Right lobe of liver (tissue), 6 donors: Measurements from ENCODE around the gene CNN1. TPM values are rescaled to one million over a fixed set of nuclear protein-coding genes. Genes with fewer than 3 reads are reported as not detected.

Source experiments
- ATAC-seq, 4 donors: fragments of 200-7000 bp; cut with Tn5 transposase; one replicate each; pipeline ENCODE4 v1.9.1; 2020; ENCODE audit warnings: mild to moderate bottlenecking in 4 of 4, moderate library complexity in 4 of 4
- DNase-seq, 3 donors: peaks; one replicate each; pipeline ENCODE4 v3.0.0-alpha.2; 2020
- H3K27ac ChIP-seq, 3 donors: fragments of 200-600 bp; one replicate each; pipeline ENCODE4 v1.8.0; 2022
- H3K27me3 ChIP-seq, 2 donors: fragments of 200-600 bp; one replicate each; pipeline ENCODE4 v1.8.0; 2022
- H3K36me3 ChIP-seq, 4 donors: fragments of 200-600 bp; sonication (generic) in 1 of 4; one replicate each; pipeline versions ENCODE4 v1.5.1 to v1.8.0; 2017 to 2022; ENCODE audit warnings: control low read depth in 1 of 4
- H3K4me1 ChIP-seq, 4 donors: fragments of 200-600 bp; sonication (generic) in 1 of 4; one replicate each; pipeline versions ENCODE4 v1.5.1 to v1.8.0; 2017 to 2022; ENCODE audit warnings: control low read depth in 1 of 4
- H3K4me3 ChIP-seq, 3 donors: fragments of 200-600 bp; one replicate each; pipeline ENCODE4 v1.8.0; 2022
- H3K9me3 ChIP-seq, 4 donors: fragments of 200-600 bp; sonication (generic) in 1 of 4; one replicate each; pipeline versions ENCODE4 v1.5.1 to v1.8.0; 2017 to 2022; ENCODE audit warnings: control low read depth in 1 of 4
- CTCF ChIP-seq, 4 donors: fragments of 200-600 bp in 3 of 4; fragments of 450-650 bp in 1 of 4; IDR thresholded peaks; one replicate each; pipeline versions ENCODE4 v1.5.1 to v1.8.0; 2016 to 2022; ENCODE audit warnings: antibody characterized with exemption in 4 of 4, mild to moderate bottlenecking in 2 of 4
- POLR2A ChIP-seq: fragments of 450-650 bp; IDR thresholded peaks from one replicate; pipeline ENCODE4 v1.6.1; 2017; ENCODE audit warnings: antibody characterized with exemption, mild to moderate bottlenecking
- WGBS: methylation state at CpG from one replicate; pipeline ENCODE4 v1.1.6; 2018; ENCODE audit warnings: low coverage, low lambda C conversion rate; ENCODE audit not compliant: insufficient coverage; ENCODE audit errors: missing lambda C conversion rate; 5-methylcytosine and 5-hydroxymethylcytosine counted together
- intact Hi-C, 2 donors: fragments of 100-400 bp; cut with DNase I; formaldehyde crosslinking; loops; one replicate each; pipeline versions ENCODE4 v1.11.2 to v1.14.1; 2022
- total RNA-seq, 6 experiments: library from RNA; depleted of rRNA in 2 of 6; stranded (reverse); fragments of >200 nt in 2 of 6; fragmentation: NEBNext Ultra II Directional in 3 of 6; extraction: Animal tissue kit (Norgen Biotek cat#: 25700) in 3 of 6; gene quantifications; one replicate each; pipeline versions ENCODE4 v1.1.0 to v1.2.4, GENCODE V29; 2016 to 2023
- donor health status: DM: no; HTN: yes; CAD: no.
- donor health status: DM: no; HTN: no; CAD: no.
- donor health status: DM: no; HTN: no; CAD: no.
- donor health status: DM: no; HTN: yes; CAD: no.
- donor health status: DM: no; HTN: yes; CAD: no.

The CNN1 gene
- total RNA-seq, 6 experiments from 2014 or later = 0.71 to 8.5 (median 1.0) TPM

DNA sequence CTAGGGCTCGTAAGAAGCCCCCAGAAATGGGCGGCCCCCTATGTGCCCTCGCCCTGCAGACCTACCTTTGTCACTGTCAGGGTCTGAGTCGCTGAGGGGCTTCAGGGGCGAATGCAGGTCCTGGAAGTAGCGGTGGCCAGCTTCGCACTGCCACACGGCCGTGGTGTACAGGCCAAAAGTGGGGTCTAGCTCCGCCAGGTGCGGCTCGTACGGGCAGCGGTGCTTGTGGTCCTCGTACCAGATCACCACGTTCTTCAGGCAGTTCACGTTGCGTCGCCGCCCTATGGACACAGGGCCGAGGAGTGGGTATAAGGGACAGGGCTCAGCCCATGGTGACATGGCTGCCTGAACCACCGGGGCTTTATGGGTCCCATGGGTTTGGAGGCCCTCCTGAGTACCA, 42.8 kb upstream of the CNN1 start:
- WGBS = 67% methylated on average over 1 of the region's 22 CpGs
- ATAC-seq (no peak), DNase-seq (no peak)
- H3K9me3 ChIP-seq = no peaks in the 10 kb centered on the region
- peaks cover 0 to 5% (median 2%) of the 10 kb centered on the region in 4 donors for H3K4me1 ChIP-seq
- H3K36me3 ChIP-seq = peaks cover 0 to 7% (median 0%) of the 10 kb centered on the region in 4 donors
- H3K4me3 ChIP-seq = no peak overlapping the region
- H3K27ac ChIP-seq = no peak overlapping the region
- TF ChIP-seq CTCF (IDR thresholded peaks at IDR 0.05) (no peak), POLR2A (no peak)
- H3K27me3 ChIP-seq = no peaks in the 10 kb centered on the region
- intact Hi-C loops = no loop called here

GRCh38 chr19:11496391-11497163, 42.1 kb upstream of the CNN1 start:
- ATAC-seq (peak; percentile 50 to 63 (median 61)), DNase-seq (peak in 2 of 3 donors; percentile 56 to 66)
- 56% methylated on average over 4 of the region's 17 CpGs for WGBS
- Histone ChIP-seq H3K36me3 (peaks cover 0 to 7% (median 0%) of the 10 kb centered on the region in 4 donors), H3K4me1 (no peaks in the 10 kb centered on the region), H3K4me3 (no peak overlapping the region), H3K27ac (no peak overlapping the region), H3K9me3 (no peaks in the 10 kb centered on the region), H3K27me3 (no peaks in the 10 kb centered on the region)
- TF ChIP-seq CTCF (IDR thresholded peaks at IDR 0.05) (peak; percentile 37 to 54 (median 50)), POLR2A (no peak)
- intact Hi-C loops = no loop called here

DNA sequence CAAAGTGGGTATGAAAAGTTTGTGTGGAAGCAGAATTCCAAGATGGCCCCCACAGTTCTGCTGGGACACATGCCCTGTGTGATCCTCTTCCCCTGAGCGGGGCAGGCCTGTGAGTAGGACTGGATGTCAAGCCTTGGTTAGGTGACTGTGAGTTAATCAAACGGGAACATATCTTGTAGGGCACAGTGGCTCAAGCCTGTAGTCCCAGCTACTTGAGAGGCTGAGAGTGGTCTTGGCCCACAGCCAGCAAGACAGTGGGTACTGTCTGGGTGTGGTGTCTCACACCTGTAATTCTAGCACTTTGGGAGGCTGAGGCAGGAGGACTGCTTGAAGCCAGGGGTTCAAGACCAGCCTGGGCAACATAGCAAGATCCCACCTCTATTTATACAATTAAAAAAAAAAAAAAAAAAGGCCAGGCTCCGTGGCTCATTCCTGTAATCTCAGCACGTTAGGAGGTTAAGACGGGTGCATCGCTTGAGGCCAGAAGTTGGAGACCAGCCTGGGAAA, 39.4 kb upstream of the CNN1 start:
- Histone ChIP-seq H3K36me3 (peaks cover 0 to 7% (median 0%) of the 10 kb centered on the region in 4 donors), H3K4me3 (no peak overlapping the region)

DNA sequence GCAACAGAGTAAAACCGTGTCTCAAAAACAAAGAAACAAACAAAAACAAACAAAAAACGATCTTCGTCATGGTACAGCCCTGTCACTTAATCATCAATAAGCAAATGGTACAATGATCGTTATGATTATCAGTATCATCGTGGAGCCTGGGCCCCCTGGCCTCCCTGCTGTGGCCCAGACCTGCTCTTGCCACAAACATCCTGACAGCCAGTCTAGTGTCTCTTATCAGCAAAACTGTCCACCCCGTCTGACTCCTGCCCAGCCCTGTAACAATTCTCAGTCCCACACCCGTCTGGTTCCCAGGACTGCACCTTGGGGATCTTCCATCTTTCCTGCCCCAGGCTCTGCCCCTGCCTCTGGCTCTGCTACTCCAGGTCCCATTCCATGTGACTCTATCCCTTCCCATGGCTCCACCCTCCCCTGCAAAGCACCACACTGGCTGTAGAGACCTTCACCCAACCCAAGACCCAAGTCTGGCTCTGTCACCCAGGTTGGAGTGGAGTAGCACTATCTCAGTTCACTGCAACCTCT, 38.7 kb upstream of the CNN1 start:
- Histone ChIP-seq H3K4me1 (peaks cover 0 to 4% (median 0%) of the 10 kb centered on the region in 4 donors), H3K9me3 (no peaks in the 10 kb centered on the region), H3K27me3 (no peaks in the 10 kb centered on the region), H3K27ac (no peak overlapping the region), H3K4me3 (no peak overlapping the region), H3K36me3 (peaks cover 0 to 7% (median 0%) of the 10 kb centered on the region in 4 donors)
- 84% methylated on average over 4 of the region's 7 CpGs for WGBS
- ATAC-seq = no peak
- no peak for TF ChIP-seq POLR2A
- intact Hi-C loops = no loop called here
- no peak for DNase-seq

More for the DNA sequence above, 39.4 kb upstream of the CNN1 start:
- no peaks in the 10 kb centered on the region for H3K9me3 ChIP-seq
- no peak for DNase-seq
- ATAC-seq = no peak
- no peaks in the 10 kb centered on the region for H3K4me1 ChIP-seq
- H3K27me3 ChIP-seq = no peaks in the 10 kb centered on the region
- 96% methylated on average over 3 of the region's 6 CpGs for WGBS
- H3K27ac ChIP-seq = no peak overlapping the region
- intact Hi-C loops = no loop called here
- TF ChIP-seq CTCF (IDR thresholded peaks at IDR 0.05) (no peak), POLR2A (no peak)

DNA sequence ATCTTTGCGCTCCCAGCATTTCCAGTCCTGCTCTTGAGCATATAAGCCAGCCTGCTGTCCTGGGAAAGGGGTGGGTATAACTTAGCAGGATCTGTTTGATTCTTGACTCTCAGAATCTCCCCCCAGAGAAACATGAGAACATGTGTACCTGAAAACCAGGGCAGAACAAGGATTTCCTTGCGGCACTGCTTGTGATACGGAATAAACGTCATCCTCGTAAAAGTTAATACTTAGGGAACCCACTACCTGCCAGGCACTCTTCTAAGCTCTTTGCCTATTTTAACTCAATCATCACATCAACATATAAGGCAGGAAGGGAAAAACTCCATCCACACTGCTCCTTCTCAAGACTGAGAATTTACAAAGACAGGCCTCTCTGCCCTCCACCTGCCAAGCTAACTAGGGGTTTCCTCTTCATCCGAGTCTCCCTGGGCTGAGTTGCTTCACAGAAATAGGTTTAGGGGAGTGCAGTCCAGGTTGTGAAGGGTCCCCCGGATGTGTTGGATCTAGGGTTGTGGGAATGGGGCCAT, 34.1 kb upstream of the CNN1 start:
- ATAC-seq (no peak), DNase-seq (no peak)
- H3K9me3 ChIP-seq = no peaks in the 10 kb centered on the region
- intact Hi-C loops = no loop called here
- H3K4me3 ChIP-seq = peak overlapping the region; percentile 73 to 89 (median 86)
- no peaks in the 10 kb centered on the region for H3K36me3 ChIP-seq
- H3K27ac ChIP-seq = no peak overlapping the region
- 45% methylated on average over 6 of the region's 7 CpGs for WGBS
- H3K4me1 ChIP-seq = peaks cover 0 to 11% (median 0%) of the 10 kb centered on the region in 4 donors
- H3K27me3 ChIP-seq = no peaks in the 10 kb centered on the region
- TF ChIP-seq POLR2A (no peak), CTCF (IDR thresholded peaks at IDR 0.05) (no peak)
